GM12878 (cell line): Measurements from ENCODE around the gene P2RX7. TPM values are rescaled to one million over a fixed set of nuclear protein-coding genes. Genes with fewer than 3 reads are reported as not detected.

Experiments
- ATAC-seq: fragments of 200-7000 bp; cut with Tn5 transposase; 3 replicates; pipeline ENCODE4 v1.9.1; 2020; ENCODE audit warnings: mild to moderate bottlenecking, moderate library complexity
- BruUV-seq: library from RNA; stranded (reverse); fragments of 400-500 nt; replicated peaks from 2 replicates; lab custom pipeline; 2021; lab: Mats Ljungman, UMichigan
- CTCF ChIA-PET: fragments of 300-600 bp; sonication (Branson Sonifier 250); formaldehyde crosslinking; extraction: SDS; loops from one replicate; lab custom pipeline; 2021; ENCODE audit warnings: inconsistent platforms; lab: Yijun Ruan, JAX
- POLR2A ChIA-PET: fragments of 350-600 bp; formaldehyde crosslinking; extraction: SDS; loops from one replicate; lab custom pipeline; 2021; ENCODE audit warnings: inconsistent platforms; lab: Charles Lee
- RAD21 ChIA-PET: fragments of 300-600 bp; sonication (Branson Sonifier 250); formaldehyde crosslinking; loops from one replicate; lab custom pipeline; 2023; ENCODE audit warnings: antibody characterized with exemption; ENCODE audit not compliant: unreplicated experiment; lab: Charles Lee
- SMC1A ChIA-PET: fragments of 300-600 bp; sonication (Branson Sonifier 250); formaldehyde crosslinking; loops from one replicate; lab custom pipeline; 2023; ENCODE audit not compliant: unreplicated experiment, uncharacterized antibody; lab: Charles Lee
- DNase-seq: peaks from one replicate; pipeline ENCODE4 v3.0.0-alpha.2; 2011; ENCODE audit warnings: low read depth, low spot score
- FAIRE-seq: peaks from 3 replicates; lab custom pipeline; 2011; peaks lifted over from hg19 to GRCh38; lab: Jason Lieb, UNC
- H2AFZ ChIP-seq: 2 replicates; pipeline ENCODE4 v1.6.0; 2011; ENCODE audit warnings: low read depth, low read length, control low read depth; ENCODE audit not compliant: control insufficient read depth
- H3K27ac ChIP-seq: 2 replicates; pipeline ENCODE4 v1.5.1; 2011; ENCODE audit warnings: control low read depth; ENCODE audit not compliant: control insufficient read depth, insufficient read depth
- H3K27me3 ChIP-seq, 2 experiments: replicated peaks in 1 of 2; 2 replicates each; pipeline versions ENCODE4 v1.6.0 to v1.6.1; 2011; ENCODE audit warnings: low read length in 1 of 2; ENCODE audit not compliant: control insufficient read depth in 2 of 2, insufficient read depth in 2 of 2
- H3K36me3 ChIP-seq, 2 experiments: 2 replicates each; pipeline ENCODE4 v1.5.1; 2011; ENCODE audit warnings: low read length in 1 of 2; ENCODE audit not compliant: control insufficient read depth in 2 of 2, insufficient read depth in 2 of 2
- H3K4me1 ChIP-seq: 2 replicates; pipeline ENCODE4 v1.6.1; 2011; ENCODE audit warnings: mild to moderate bottlenecking, low read length, moderate library complexity, mixed read lengths; ENCODE audit not compliant: control insufficient read depth, insufficient read depth
- H3K4me2 ChIP-seq: 2 replicates; pipeline ENCODE4 v1.6.0; 2011; ENCODE audit warnings: control low read depth; ENCODE audit not compliant: control insufficient read depth, insufficient read depth
- H3K4me3 ChIP-seq: fragments of 200-600 bp; sonication (generic); 2 replicates; pipeline ENCODE4 v1.5.1; 2016
- H3K79me2 ChIP-seq: 2 replicates; pipeline ENCODE4 v1.6.0; 2011; ENCODE audit warnings: low read length; ENCODE audit not compliant: control insufficient read depth, insufficient read depth
- H3K9ac ChIP-seq: 2 replicates; pipeline ENCODE4 v1.8.0; 2011; ENCODE audit warnings: low read length, control low read depth, mixed read lengths; ENCODE audit not compliant: control insufficient read depth, insufficient read depth
- H3K9me3 ChIP-seq: replicated peaks from 3 replicates; pipeline ENCODE4 v1.5.1; 2011; ENCODE audit warnings: mild to moderate bottlenecking, low read length; ENCODE audit not compliant: control insufficient read depth, insufficient read depth
- H4K20me1 ChIP-seq: 2 replicates; pipeline ENCODE4 v1.6.0; 2011; ENCODE audit not compliant: control insufficient read depth, insufficient read depth
- BCL3 ChIP-seq: IDR thresholded peaks from 2 replicates; pipeline ENCODE4 v1.6.1; 2011; ENCODE audit warnings: borderline replicate concordance, low read depth, mild to moderate bottlenecking, moderate library complexity, low read length; ENCODE audit not compliant: insufficient read depth, poor library complexity, severe bottlenecking
- E2F8 ChIP-seq: fragments of 450-650 bp; IDR thresholded peaks from 2 replicates; pipeline ENCODE4 v1.6.1; 2018; ENCODE audit warnings: mild to moderate bottlenecking, low read depth, moderate library complexity; ENCODE audit not compliant: partially characterized antibody
- MTA2 ChIP-seq: fragments of 450-650 bp; IDR thresholded peaks from 2 replicates; pipeline ENCODE4 v1.6.1; 2016; ENCODE audit warnings: low read depth, mild to moderate bottlenecking, moderate library complexity
- RUNX3 ChIP-seq: IDR thresholded peaks from 2 replicates; pipeline ENCODE4 v1.6.1; 2012; ENCODE audit warnings: low read length, inconsistent platforms
- ZNF384 ChIP-seq: IDR thresholded peaks from 2 replicates; pipeline ENCODE4 v1.6.1; 2012; ENCODE audit warnings: low read depth, mild to moderate bottlenecking, low read length, improper control_type of control experiment, borderline replicate concordance
- WGBS: methylation state at CpG from one replicate; pipeline ENCODE4 v1.1.6; 2016; ENCODE audit warnings: low lambda C conversion rate; ENCODE audit not compliant: insufficient replicate concordance, insufficient coverage; ENCODE audit errors: missing lambda C conversion rate; 5-methylcytosine and 5-hydroxymethylcytosine counted together
- in situ Hi-C: fragments of 300-500 bp; cut with MboI; formaldehyde crosslinking; loops from 9 replicates; pipeline ENCODE4 v1.14.3; 2018; ENCODE audit warnings: mixed read lengths
- intact Hi-C: fragments of 100-400 bp; cut with micrococcal nuclease; formaldehyde crosslinking; loops from one replicate; pipeline ENCODE4 v1.14.2; 2022; ENCODE audit not compliant: unreplicated experiment
- polyA plus RNA-seq, 11 experiments: library from polyadenylated mRNA; depleted of rRNA in 4 of 11; unstranded in 6 of 11; stranded (reverse) in 5 of 11; fragments of >200 nt; fragmentation: Nextera tagmentation in 4 of 11; fragmentation: Illumina TruSeq in 1 of 11; extraction: Ambion mirVana in 4 of 11; extraction: Trizol in 1 of 11; gene quantifications; 1 replicate in 1 of 11; 2 replicates in 10 of 11; pipeline versions ENCODE4 v1.2.1 to v1.2.3, GENCODE V29; 2011 to 2016; ENCODE audit warnings: inconsistent platforms in 2 of 11, missing spikeins in 2 of 11, low read depth in 1 of 11
- total RNA-seq, 4 experiments: library from RNA; depleted of rRNA in 3 of 4; stranded (reverse); fragments of >200 nt in 3 of 4; fragmentation: Illumina TruSeq in 1 of 4; extraction: Trizol in 1 of 4; gene quantifications; 2 replicates each; pipeline versions ENCODE4 v1.2.1 to v1.2.3, GENCODE V29; 2013 to 2021

Gene P2RX7
- total and polyA plus RNA-seq, 10 of the 15 experiments (the other 5 are each of a cell fraction or from before 2014, with no cell fraction given) = 0.74 to 2.6 (median 1.5) TPM

- no peak overlapping the region for H3K9ac ChIP-seq
- no peak for TF ChIP-seq ZNF384
- no peak for TF ChIP-seq RUNX3
- TF ChIP-seq BCL3 = no peak
- TF ChIP-seq MTA2 = no peak
- no peak for TF ChIP-seq E2F8
- DNase-seq = no peak
- ChIA-PET SMC1A (interaction anchor here (0.6 kb wide), 1 partner anchor 110 kb away, joined by 3 read pairs; no protein-coding TSS in a partner anchor), CTCF (interaction anchor here (1.2 kb wide), 1 partner anchor 62 kb away, joined by 6 read pairs; no protein-coding TSS in a partner anchor), RAD21 (interaction anchor here (1.3 kb wide), 1 partner anchor 106 kb away, joined by 4 read pairs; no protein-coding TSS in a partner anchor), POLR2A (no interaction called here)
- H3K4me3 ChIP-seq = no peak overlapping the region
- H3K36me3 ChIP-seq = no peaks in the 10 kb centered on the region
- peak; percentile 40; the same call in 2 of the 3 replicates for ATAC-seq
- 13% methylated on average over 4 of the region's 4 CpGs for WGBS
- no peak overlapping the region for H3K4me2 ChIP-seq
- no peaks in the 10 kb centered on the region for H4K20me1 ChIP-seq
- FAIRE-seq = no peak
- H3K79me2 ChIP-seq = no peaks in the 10 kb centered on the region
- H3K27me3 ChIP-seq = peaks cover 0 to 3% of the 10 kb centered on the region in 2 experiments; a peak in 1 of 4 replicates
- in situ Hi-C loops = no loop called here
- intact Hi-C loops = no loop called here
- H3K27ac ChIP-seq = no peak overlapping the region
- H3K4me1 ChIP-seq = no peaks in the 10 kb centered on the region
- no peaks in the 10 kb centered on the region; the same call in 2 of the 3 replicates for H3K9me3 ChIP-seq
- BruUV-seq = no TSS peak
- no peak overlapping the region for H2AFZ ChIP-seq
Observed at GRCh38 chr12:121121805-121122204, 10.9 kb upstream of the P2RX7 start.
